ENCODE results near the gene TGFB2. TPM values are rescaled to one million over a fixed set of nuclear protein-coding genes. Genes with fewer than 3 reads are reported as not detected.

Gene TGFB2
- polyA plus RNA-seq, 1 donor (not counting 4 experiments of a cell fraction or from before 2014, with no cell fraction given), result 21.5 TPM

DNA sequence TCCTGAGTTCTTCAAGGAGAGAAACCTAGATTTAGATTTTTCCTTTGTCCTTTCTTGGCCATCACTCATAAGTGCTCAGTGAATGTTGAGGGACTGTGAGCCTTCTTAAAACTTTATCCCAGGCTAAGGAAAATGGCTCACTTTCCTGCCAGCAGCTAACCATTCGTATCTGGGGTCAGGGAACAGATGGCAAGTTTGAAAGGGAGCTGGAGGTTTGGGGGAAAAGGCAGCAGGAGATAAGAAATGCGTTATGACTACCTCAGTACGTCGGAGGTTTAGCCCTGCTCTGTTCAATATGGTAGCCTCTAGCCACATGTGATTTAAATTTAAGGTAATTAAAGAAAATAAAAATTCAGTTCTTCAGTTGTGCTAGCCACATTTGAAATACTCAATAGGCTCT, 46.7 kb upstream of the TGFB2 start:
- no peak overlapping the region for H3K27ac ChIP-seq (ENCODE audit: control insufficient read depth, insufficient read depth, low read length)
- H3K9ac ChIP-seq (ENCODE audit: control insufficient read depth, extremely low read depth, insufficient read depth, low read length), result no peak overlapping the region
- dilution Hi-C loops (cut with MboI; ENCODE audit: extremely low pct_ligation_motif_present, low sequenced_read_pairs), result no loop called here
- H3K4me3 ChIP-seq (ENCODE audit: control insufficient read depth in 2 of 3, extremely low read depth in 1 of 3, insufficient read depth in 2 of 3, low read depth in 1 of 3, low read length in 3 of 3), result no peak overlapping the region
- no peaks in the 10 kb centered on the region for H3K9me1 ChIP-seq (ENCODE audit: control insufficient read depth, extremely low read depth, insufficient read depth, low read length)
- FAIRE-seq (no peak), DNase-seq (ENCODE audit: low read depth, low spot score) (no peak)
- peaks cover 54% of the 10 kb centered on the region for H3K79me2 ChIP-seq (ENCODE audit: control insufficient read depth, insufficient read depth, low read length)
- H3K36me3 ChIP-seq (ENCODE audit: control insufficient read depth in 2 of 2, extremely low read depth in 1 of 2, insufficient read depth in 2 of 2, low read length in 2 of 2), result peaks cover 0 to 5% of the 10 kb centered on the region in 2 experiments
- H2AFZ ChIP-seq (ENCODE audit: control insufficient read depth, low read length), result no peak overlapping the region
- H3K4me2 ChIP-seq (ENCODE audit: control insufficient read depth, extremely low read depth, insufficient read depth, low read depth, low read length), result no peak overlapping the region
- no peaks in the 10 kb centered on the region for H3K27me3 ChIP-seq (ENCODE audit: control insufficient read depth, extremely low read depth, insufficient read depth, low read length)
- TF ChIP-seq, protein P1, sequence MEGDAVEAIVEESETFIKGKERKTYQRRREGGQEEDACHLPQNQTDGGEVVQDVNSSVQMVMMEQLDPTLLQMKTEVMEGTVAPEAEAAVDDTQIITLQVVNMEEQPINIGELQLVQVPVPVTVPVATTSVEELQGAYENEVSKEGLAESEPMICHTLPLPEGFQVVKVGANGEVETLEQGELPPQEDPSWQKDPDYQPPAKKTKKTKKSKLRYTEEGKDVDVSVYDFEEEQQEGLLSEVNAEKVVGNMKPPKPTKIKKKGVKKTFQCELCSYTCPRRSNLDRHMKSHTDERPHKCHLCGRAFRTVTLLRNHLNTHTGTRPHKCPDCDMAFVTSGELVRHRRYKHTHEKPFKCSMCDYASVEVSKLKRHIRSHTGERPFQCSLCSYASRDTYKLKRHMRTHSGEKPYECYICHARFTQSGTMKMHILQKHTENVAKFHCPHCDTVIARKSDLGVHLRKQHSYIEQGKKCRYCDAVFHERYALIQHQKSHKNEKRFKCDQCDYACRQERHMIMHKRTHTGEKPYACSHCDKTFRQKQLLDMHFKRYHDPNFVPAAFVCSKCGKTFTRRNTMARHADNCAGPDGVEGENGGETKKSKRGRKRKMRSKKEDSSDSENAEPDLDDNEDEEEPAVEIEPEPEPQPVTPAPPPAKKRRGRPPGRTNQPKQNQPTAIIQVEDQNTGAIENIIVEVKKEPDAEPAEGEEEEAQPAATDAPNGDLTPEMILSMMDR (optimal IDR thresholded peaks at IDR 0.05 in 1 of 3, IDR thresholded peaks at IDR 0.05 in 1 of 3, conservative IDR thresholded peaks at IDR 0.05 in 1 of 3; ENCODE audit: extremely low read depth in 1 of 3, insufficient read depth in 2 of 3, low read length in 3 of 3), result no peak
- no peak for TF ChIP-seq EZH2 (IDR thresholded peaks at IDR 0.05; ENCODE audit: low read length)
- H3K4me1 ChIP-seq (ENCODE audit: control insufficient read depth, extremely low read depth, insufficient read depth, low read length), result peaks cover 14% of the 10 kb centered on the region
- no peaks in the 10 kb centered on the region for H3K9me3 ChIP-seq (ENCODE audit: control insufficient read depth, low read depth, low read length)
- H4K20me1 ChIP-seq (ENCODE audit: control insufficient read depth, extremely low read depth, insufficient read depth, low read length), result no peaks in the 10 kb centered on the region

DNA sequence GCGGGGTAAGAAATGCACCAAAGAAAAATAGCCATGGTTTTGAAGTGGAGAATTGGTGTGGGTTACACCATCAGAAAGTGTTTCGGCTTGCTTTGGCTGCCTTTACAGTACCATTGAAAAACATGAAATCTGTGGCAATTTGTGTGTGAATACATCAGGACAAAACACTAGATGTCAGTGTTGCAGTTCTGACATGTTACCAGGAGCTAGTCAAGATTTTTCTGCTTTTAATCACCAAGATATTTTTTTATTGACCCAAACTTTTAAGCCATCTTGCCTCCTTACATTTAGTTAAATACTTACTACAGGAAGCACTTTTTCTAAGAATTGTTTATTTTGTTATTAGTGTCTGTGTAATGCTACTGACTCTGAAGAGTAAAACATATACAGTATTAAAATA, 45.7 kb upstream of the TGFB2 start:
- dilution Hi-C loops (cut with MboI; ENCODE audit: extremely low pct_ligation_motif_present, low sequenced_read_pairs), result no loop called here

More for the DNA sequence above, 45.7 kb upstream of the TGFB2 start:
- TF ChIP-seq EZH2 (IDR thresholded peaks at IDR 0.05; ENCODE audit: low read length), result no peak
- TF ChIP-seq, protein P1 (optimal IDR thresholded peaks at IDR 0.05 in 1 of 3, IDR thresholded peaks at IDR 0.05 in 1 of 3, conservative IDR thresholded peaks at IDR 0.05 in 1 of 3; ENCODE audit: extremely low read depth in 1 of 3, insufficient read depth in 2 of 3, low read length in 3 of 3), result peak; percentile 34 to 60 (median 44)
- peaks cover 10% of the 10 kb centered on the region for H3K4me1 ChIP-seq (ENCODE audit: control insufficient read depth, extremely low read depth, insufficient read depth, low read length)
- no peak overlapping the region for H3K27ac ChIP-seq (ENCODE audit: control insufficient read depth, insufficient read depth, low read length)
- H3K4me3 ChIP-seq (ENCODE audit: control insufficient read depth in 2 of 3, extremely low read depth in 1 of 3, insufficient read depth in 2 of 3, low read depth in 1 of 3, low read length in 3 of 3), result no peak overlapping the region
- H4K20me1 ChIP-seq (ENCODE audit: control insufficient read depth, extremely low read depth, insufficient read depth, low read length), result no peaks in the 10 kb centered on the region
- peaks cover 45% of the 10 kb centered on the region for H3K79me2 ChIP-seq (ENCODE audit: control insufficient read depth, insufficient read depth, low read length)
- DNase-seq (ENCODE audit: low read depth, low spot score), result no peak
- peaks cover 0 to 5% of the 10 kb centered on the region in 2 experiments for H3K36me3 ChIP-seq (ENCODE audit: control insufficient read depth in 2 of 2, extremely low read depth in 1 of 2, insufficient read depth in 2 of 2, low read length in 2 of 2)
- H3K9ac ChIP-seq (ENCODE audit: control insufficient read depth, extremely low read depth, insufficient read depth, low read length), result no peak overlapping the region
- H3K9me3 ChIP-seq (ENCODE audit: control insufficient read depth, low read depth, low read length), result no peaks in the 10 kb centered on the region
- H2AFZ ChIP-seq (ENCODE audit: control insufficient read depth, low read length), result no peak overlapping the region
- no peaks in the 10 kb centered on the region for H3K9me1 ChIP-seq (ENCODE audit: control insufficient read depth, extremely low read depth, insufficient read depth, low read length)
- peak overlapping the region; percentile 32 for H3K4me2 ChIP-seq (ENCODE audit: control insufficient read depth, extremely low read depth, insufficient read depth, low read depth, low read length)
- no peaks in the 10 kb centered on the region for H3K27me3 ChIP-seq (ENCODE audit: control insufficient read depth, extremely low read depth, insufficient read depth, low read length)
- peak; percentile 63 for FAIRE-seq

Data from keratinocyte (primary cell).